ENCODE results near the gene CDH11.

GRCh38 chr16:64926476-64926875 is 195.4 kb downstream of the CDH11 start:
- TF ChIP-seq, protein P1, sequence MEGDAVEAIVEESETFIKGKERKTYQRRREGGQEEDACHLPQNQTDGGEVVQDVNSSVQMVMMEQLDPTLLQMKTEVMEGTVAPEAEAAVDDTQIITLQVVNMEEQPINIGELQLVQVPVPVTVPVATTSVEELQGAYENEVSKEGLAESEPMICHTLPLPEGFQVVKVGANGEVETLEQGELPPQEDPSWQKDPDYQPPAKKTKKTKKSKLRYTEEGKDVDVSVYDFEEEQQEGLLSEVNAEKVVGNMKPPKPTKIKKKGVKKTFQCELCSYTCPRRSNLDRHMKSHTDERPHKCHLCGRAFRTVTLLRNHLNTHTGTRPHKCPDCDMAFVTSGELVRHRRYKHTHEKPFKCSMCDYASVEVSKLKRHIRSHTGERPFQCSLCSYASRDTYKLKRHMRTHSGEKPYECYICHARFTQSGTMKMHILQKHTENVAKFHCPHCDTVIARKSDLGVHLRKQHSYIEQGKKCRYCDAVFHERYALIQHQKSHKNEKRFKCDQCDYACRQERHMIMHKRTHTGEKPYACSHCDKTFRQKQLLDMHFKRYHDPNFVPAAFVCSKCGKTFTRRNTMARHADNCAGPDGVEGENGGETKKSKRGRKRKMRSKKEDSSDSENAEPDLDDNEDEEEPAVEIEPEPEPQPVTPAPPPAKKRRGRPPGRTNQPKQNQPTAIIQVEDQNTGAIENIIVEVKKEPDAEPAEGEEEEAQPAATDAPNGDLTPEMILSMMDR (IDR thresholded peaks at IDR 0.05 in 2 of 3, conservative IDR thresholded peaks at IDR 0.05 in 1 of 3; ENCODE audit: control insufficient read depth in 2 of 3, extremely low read depth in 1 of 3, insufficient read depth in 1 of 3, low read depth in 3 of 3, low read length in 3 of 3): no peak
- TF ChIP-seq NBN (IDR thresholded peaks at IDR 0.05): no peak
- TF ChIP-seq EZH2 (IDR thresholded peaks at IDR 0.05; ENCODE audit: borderline replicate concordance, control insufficient read depth, low read depth, low read length): no peak
- TF ChIP-seq FOS (IDR thresholded peaks at IDR 0.05; ENCODE audit: borderline replicate concordance, extremely low read depth, insufficient read length): no peak
- TF ChIP-seq SRF (IDR thresholded peaks at IDR 0.05; ENCODE audit: low read depth in 2 of 2, low read length in 2 of 2): no peak
- TF ChIP-seq MYC (IDR thresholded peaks at IDR 0.05; ENCODE audit: insufficient read depth, insufficient read length, insufficient replicate concordance, low read length, severe bottlenecking): no peak
- TF ChIP-seq, protein P2, sequence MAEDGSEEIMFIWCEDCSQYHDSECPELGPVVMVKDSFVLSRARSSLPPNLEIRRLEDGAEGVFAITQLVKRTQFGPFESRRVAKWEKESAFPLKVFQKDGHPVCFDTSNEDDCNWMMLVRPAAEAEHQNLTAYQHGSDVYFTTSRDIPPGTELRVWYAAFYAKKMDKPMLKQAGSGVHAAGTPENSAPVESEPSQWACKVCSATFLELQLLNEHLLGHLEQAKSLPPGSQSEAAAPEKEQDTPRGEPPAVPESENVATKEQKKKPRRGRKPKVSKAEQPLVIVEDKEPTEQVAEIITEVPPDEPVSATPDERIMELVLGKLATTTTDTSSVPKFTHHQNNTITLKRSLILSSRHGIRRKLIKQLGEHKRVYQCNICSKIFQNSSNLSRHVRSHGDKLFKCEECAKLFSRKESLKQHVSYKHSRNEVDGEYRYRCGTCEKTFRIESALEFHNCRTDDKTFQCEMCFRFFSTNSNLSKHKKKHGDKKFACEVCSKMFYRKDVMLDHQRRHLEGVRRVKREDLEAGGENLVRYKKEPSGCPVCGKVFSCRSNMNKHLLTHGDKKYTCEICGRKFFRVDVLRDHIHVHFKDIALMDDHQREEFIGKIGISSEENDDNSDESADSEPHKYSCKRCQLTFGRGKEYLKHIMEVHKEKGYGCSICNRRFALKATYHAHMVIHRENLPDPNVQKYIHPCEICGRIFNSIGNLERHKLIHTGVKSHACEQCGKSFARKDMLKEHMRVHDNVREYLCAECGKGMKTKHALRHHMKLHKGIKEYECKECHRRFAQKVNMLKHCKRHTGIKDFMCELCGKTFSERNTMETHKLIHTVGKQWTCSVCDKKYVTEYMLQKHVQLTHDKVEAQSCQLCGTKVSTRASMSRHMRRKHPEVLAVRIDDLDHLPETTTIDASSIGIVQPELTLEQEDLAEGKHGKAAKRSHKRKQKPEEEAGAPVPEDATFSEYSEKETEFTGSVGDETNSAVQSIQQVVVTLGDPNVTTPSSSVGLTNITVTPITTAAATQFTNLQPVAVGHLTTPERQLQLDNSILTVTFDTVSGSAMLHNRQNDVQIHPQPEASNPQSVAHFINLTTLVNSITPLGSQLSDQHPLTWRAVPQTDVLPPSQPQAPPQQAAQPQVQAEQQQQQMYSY (CRISPR knock-in tag; IDR thresholded peaks at IDR 0.05): no peak
- TF ChIP-seq, protein P3, sequence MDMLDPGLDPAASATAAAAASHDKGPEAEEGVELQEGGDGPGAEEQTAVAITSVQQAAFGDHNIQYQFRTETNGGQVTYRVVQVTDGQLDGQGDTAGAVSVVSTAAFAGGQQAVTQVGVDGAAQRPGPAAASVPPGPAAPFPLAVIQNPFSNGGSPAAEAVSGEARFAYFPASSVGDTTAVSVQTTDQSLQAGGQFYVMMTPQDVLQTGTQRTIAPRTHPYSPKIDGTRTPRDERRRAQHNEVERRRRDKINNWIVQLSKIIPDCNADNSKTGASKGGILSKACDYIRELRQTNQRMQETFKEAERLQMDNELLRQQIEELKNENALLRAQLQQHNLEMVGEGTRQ (IDR thresholded peaks at IDR 0.05; ENCODE audit: borderline replicate concordance, low read depth, low read length): no peak
- TF ChIP-seq ESRRA (IDR thresholded peaks at IDR 0.05; ENCODE audit: low read length): no peak
- no peak for TF ChIP-seq SMC3 (IDR thresholded peaks at IDR 0.05; ENCODE audit: borderline replicate concordance, low read length)
- TF ChIP-seq CEBPB (IDR thresholded peaks at IDR 0.05; ENCODE audit: borderline replicate concordance in 1 of 2, low read depth in 2 of 2, low read length in 2 of 2): no peak

Measured in GM12878 (cell line).